ENCODE measurements around the gene PLXNC1. TPM values are rescaled to one million over a fixed set of nuclear protein-coding genes. Genes with fewer than 3 reads are reported as not detected.

Gene PLXNC1
- total RNA-seq, 2 donors from 2014 or later: 8.5 to 9.2 TPM

DNA sequence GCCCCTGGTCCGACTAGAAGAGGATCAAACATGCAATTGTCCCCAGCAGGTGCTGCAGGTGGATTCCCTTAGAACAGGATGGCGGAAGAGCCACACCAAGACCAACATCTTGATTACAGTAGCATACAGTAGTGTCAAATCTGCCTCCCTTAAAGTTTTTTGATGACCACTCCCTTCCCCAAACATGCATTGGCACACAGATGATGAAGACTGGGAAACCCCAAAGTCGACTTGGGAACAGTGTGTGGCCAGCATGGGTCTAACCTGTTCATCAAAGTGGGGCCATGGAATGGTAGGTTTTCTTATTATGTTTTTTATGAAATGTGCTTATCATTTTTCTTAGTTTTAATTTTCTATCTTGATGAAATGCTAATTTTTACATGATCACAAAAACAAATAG, 8.8 kb downstream of the PLXNC1 start:
- H3K27ac ChIP-seq: no peak overlapping the region
- H3K4me3 ChIP-seq: no peak overlapping the region
- H3K36me3 ChIP-seq: no peaks in the 10 kb centered on the region
- H3K4me1 ChIP-seq (ENCODE audit: control insufficient read depth in 1 of 2, low read depth in 2 of 2): no peaks in the 10 kb centered on the region
- H3K9me3 ChIP-seq: no peaks in the 10 kb centered on the region
- ATAC-seq (ENCODE audit: insufficient number of reproducible peaks, low FRiP score, low read depth) (no peak), DNase-seq (ENCODE audit: low spot score) (no peak)
- no peak for TF ChIP-seq CTCF (IDR thresholded peaks at IDR 0.05)
- H3K27me3 ChIP-seq (replicated peaks; ENCODE audit: insufficient read depth): no peaks in the 10 kb centered on the region

DNA sequence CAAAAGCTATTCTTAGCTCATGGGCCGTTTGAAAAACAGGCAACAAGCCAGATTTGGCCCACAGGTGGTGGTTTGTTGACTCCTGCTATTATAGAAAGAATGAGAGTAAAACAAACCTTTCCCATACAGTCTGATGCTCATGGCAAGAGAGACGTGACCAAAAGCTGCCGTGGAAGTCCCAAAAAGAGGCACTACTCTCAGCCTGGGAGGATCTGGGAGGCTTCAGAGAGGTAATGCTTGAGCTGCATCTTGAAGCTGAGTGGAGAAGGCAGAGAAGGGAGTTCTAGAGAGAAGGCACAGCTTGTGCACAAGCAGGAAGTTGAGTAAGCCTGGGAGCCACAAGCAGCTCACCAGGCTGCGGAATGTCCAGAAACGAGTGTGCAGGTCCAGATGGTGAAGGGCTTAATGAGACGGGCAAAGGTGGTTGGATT, 9.6 kb downstream of the PLXNC1 start:
- ATAC-seq (ENCODE audit: insufficient number of reproducible peaks, low FRiP score, low read depth) (no peak), DNase-seq (ENCODE audit: low spot score) (no peak)
- no peaks in the 10 kb centered on the region for H3K4me1 ChIP-seq (ENCODE audit: control insufficient read depth in 1 of 2, low read depth in 2 of 2)
- no peaks in the 10 kb centered on the region for H3K9me3 ChIP-seq
- no peak for TF ChIP-seq CTCF (IDR thresholded peaks at IDR 0.05)
- H3K27ac ChIP-seq: no peak overlapping the region
- no peak overlapping the region for H3K4me3 ChIP-seq
- no peaks in the 10 kb centered on the region for H3K27me3 ChIP-seq (replicated peaks; ENCODE audit: insufficient read depth)
- no peaks in the 10 kb centered on the region for H3K36me3 ChIP-seq

DNA sequence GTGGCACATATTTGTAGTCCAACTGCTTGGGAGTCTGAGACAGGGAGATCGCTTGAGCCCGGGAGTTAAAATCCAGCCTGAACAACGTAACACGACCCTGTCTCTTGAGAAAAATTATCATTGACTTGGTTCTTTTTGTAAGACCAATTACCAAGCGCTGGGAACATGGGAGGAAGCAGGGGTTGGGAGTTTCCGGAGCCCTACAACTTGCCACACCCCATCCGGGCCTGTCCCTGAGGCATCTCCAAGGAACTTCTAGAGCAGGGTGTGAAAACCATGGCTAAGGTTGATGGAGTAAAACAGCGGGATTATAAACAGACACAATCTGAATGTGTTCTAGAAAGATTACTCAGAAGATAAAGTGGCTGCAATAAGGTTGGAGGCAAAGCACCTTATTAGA, 10.3 kb downstream of the PLXNC1 start:
- Histone ChIP-seq H3K27me3 (replicated peaks; ENCODE audit: insufficient read depth) (no peaks in the 10 kb centered on the region), H3K4me1 (ENCODE audit: control insufficient read depth in 1 of 2, low read depth in 2 of 2) (no peaks in the 10 kb centered on the region), H3K27ac (no peak overlapping the region), H3K9me3 (no peaks in the 10 kb centered on the region), H3K4me3 (no peak overlapping the region), H3K36me3 (no peaks in the 10 kb centered on the region)
- no peak for ATAC-seq (ENCODE audit: insufficient number of reproducible peaks, low FRiP score, low read depth)
- no peak for TF ChIP-seq CTCF (IDR thresholded peaks at IDR 0.05)
- DNase-seq (ENCODE audit: low spot score): no peak

GRCh38 chr12:94162108-94162507, 13.7 kb downstream of the PLXNC1 start:
- TF ChIP-seq CTCF (IDR thresholded peaks at IDR 0.05): no peak
- no peak for DNase-seq (ENCODE audit: low spot score)
- Histone ChIP-seq H3K36me3 (no peaks in the 10 kb centered on the region), H3K27ac (no peak overlapping the region), H3K9me3 (no peaks in the 10 kb centered on the region), H3K27me3 (replicated peaks; ENCODE audit: insufficient read depth) (no peaks in the 10 kb centered on the region), H3K4me1 (ENCODE audit: control insufficient read depth in 1 of 2, low read depth in 2 of 2) (no peaks in the 10 kb centered on the region), H3K4me3 (no peak overlapping the region)
- no peak for ATAC-seq (ENCODE audit: insufficient number of reproducible peaks, low FRiP score, low read depth)

DNA sequence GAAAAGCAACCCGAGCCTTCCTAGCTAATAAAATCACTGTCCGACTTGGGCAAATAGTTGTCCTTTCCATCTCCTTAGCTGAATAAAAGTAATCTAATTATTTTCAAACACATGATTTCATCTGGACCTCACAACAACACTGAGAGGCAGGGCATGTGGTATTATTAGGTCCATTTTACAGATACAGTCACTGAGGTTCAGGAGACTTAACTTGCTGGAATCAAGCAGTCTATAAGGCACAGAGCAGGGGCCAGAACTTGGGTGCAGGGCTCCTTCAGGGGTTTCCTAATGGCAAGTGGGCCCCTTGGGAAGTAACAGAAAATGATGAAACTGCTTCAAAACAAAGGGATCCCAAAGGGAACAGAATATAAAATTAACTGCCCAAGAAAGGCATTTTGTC, 15.5 kb downstream of the PLXNC1 start:
- Histone ChIP-seq H3K9me3 (no peaks in the 10 kb centered on the region), H3K27me3 (replicated peaks; ENCODE audit: insufficient read depth) (no peaks in the 10 kb centered on the region)
- no peak for DNase-seq (ENCODE audit: low spot score)

More for the DNA sequence above, 15.5 kb downstream of the PLXNC1 start:
- no peaks in the 10 kb centered on the region for H3K4me1 ChIP-seq (ENCODE audit: control insufficient read depth in 1 of 2, low read depth in 2 of 2)
- TF ChIP-seq CTCF (IDR thresholded peaks at IDR 0.05): no peak
- no peak for ATAC-seq (ENCODE audit: insufficient number of reproducible peaks, low FRiP score, low read depth)
- H3K36me3 ChIP-seq: no peaks in the 10 kb centered on the region
- no peak overlapping the region for H3K4me3 ChIP-seq
- H3K27ac ChIP-seq: no peak overlapping the region
